T-cell (primary cell): ENCODE data around the gene UBE2B. TPM values are rescaled to one million over a fixed set of nuclear protein-coding genes. Genes with fewer than 3 reads are reported as not detected.

Experiments
- ATAC-seq, 4 experiments: fragments of 200-7000 bp in 3 of 4; fragments of 150-1000 bp in 1 of 4; cut with Tn5 transposase; replicated peaks in 1 of 4; 1 replicate in 3 of 4; 2 replicates in 1 of 4; pipeline ENCODE4 v1.10.0; 2021; ENCODE audit warnings: moderate library complexity in 3 of 4, mild to moderate bottlenecking in 2 of 4, moderate number of reproducible peaks in 1 of 4
- CTCF ChIA-PET, 2 donors: fragments of 300-600 bp; sonication (Branson Sonifier 250); formaldehyde crosslinking; loops; one replicate each; lab custom pipeline; 2022; ENCODE audit warnings: antibody characterized with exemption in 2 of 2; lab: Charles Lee
- POLR2A ChIA-PET, 2 donors: fragments of 300-600 bp; sonication (Branson Sonifier 250); formaldehyde crosslinking; loops; one replicate each; lab custom pipeline; 2022; ENCODE audit warnings: antibody characterized with exemption in 2 of 2; lab: Charles Lee
- DNase-seq, 35 experiments: peaks; one replicate each; pipeline versions ENCODE4 v3.0.0 to v3.0.0-alpha.2; 2013 to 2023
- H3K27ac ChIP-seq: one replicate; pipeline ENCODE4 v1.5.1; 2013; ENCODE audit warnings: low read length
- H3K27me3 ChIP-seq, 2 experiments: replicated peaks in 1 of 2; 1 replicate in 1 of 2; 2 replicates in 1 of 2; pipeline versions ENCODE4 v1.6.1 to v1.7.0; 2013; ENCODE audit warnings: low read length in 1 of 2, mixed read lengths in 1 of 2; ENCODE audit not compliant: control insufficient read depth in 2 of 2, insufficient read depth in 2 of 2; ENCODE audit errors: extremely low read depth in 1 of 2
- H3K36me3 ChIP-seq, 2 donors: 1 replicate in 1 of 2; 2 replicates in 1 of 2; pipeline versions ENCODE4 v1.6.1 to v1.7.0; 2013; ENCODE audit warnings: low read length in 1 of 2; ENCODE audit not compliant: control insufficient read depth in 2 of 2, insufficient read depth in 1 of 2; ENCODE audit errors: extremely low read depth in 1 of 2
- H3K4me1 ChIP-seq, 2 experiments: 1 replicate in 1 of 2; 2 replicates in 1 of 2; pipeline versions ENCODE4 v1.6.1 to v1.7.0; 2013; ENCODE audit warnings: low read length in 2 of 2, mixed read lengths in 1 of 2; ENCODE audit not compliant: insufficient read depth in 2 of 2, control insufficient read depth in 1 of 2; ENCODE audit errors: extremely low read depth in 1 of 2
- H3K4me3 ChIP-seq, 2 donors: 1 replicate in 1 of 2; 2 replicates in 1 of 2; pipeline versions ENCODE4 v1.5.1 to v1.7.0; 2013; ENCODE audit warnings: mild to moderate bottlenecking in 2 of 2, low read length in 1 of 2, moderate library complexity in 1 of 2; ENCODE audit not compliant: control insufficient read depth in 1 of 2; ENCODE audit errors: extremely low read depth in 1 of 2
- H3K9me3 ChIP-seq: 2 replicates; pipeline ENCODE4 v1.7.0; 2013
- H3K27ac Mint-ChIP-seq, 2 donors: one replicate each; pipeline ENCODE4 v1.8.0; 2020 to 2021; ENCODE audit warnings: mild to moderate bottlenecking in 2 of 2, mixed read lengths in 2 of 2
- H3K27me3 Mint-ChIP-seq, 2 donors: one replicate each; pipeline ENCODE4 v1.8.0; 2021 to 2022; ENCODE audit warnings: mixed read lengths in 2 of 2
- H3K36me3 Mint-ChIP-seq: one replicate; pipeline ENCODE4 v1.8.0; 2021; ENCODE audit warnings: mixed read lengths
- H3K4me1 Mint-ChIP-seq, 3 donors: one replicate each; pipeline ENCODE4 v1.8.0; 2020 to 2022; ENCODE audit warnings: mixed read lengths in 3 of 3, mild to moderate bottlenecking in 1 of 3
- H3K4me3 Mint-ChIP-seq, 3 donors: one replicate each; pipeline ENCODE4 v1.8.0; 2020 to 2022; ENCODE audit warnings: mild to moderate bottlenecking in 3 of 3, mixed read lengths in 3 of 3, moderate library complexity in 3 of 3
- H3K9me3 Mint-ChIP-seq, 3 donors: one replicate each; pipeline ENCODE4 v1.8.0; 2020 to 2022; ENCODE audit warnings: mixed read lengths in 3 of 3
- WGBS: methylation state at CpG from one replicate; pipeline ENCODE4 v1.1.5; 2013; ENCODE audit warnings: missing lambda C conversion rate; ENCODE audit not compliant: insufficient coverage; 5-methylcytosine and 5-hydroxymethylcytosine counted together
- total RNA-seq, 35 experiments: library from RNA in 6 of 35; stranded (reverse) in 6 of 35; fragments of 120-200 nt in 1 of 35; gene quantifications; one replicate each; pipeline versions ENCODE4 v1.2.1 to v1.2.4 and lab custom pipeline; 2013 to 2026

Gene UBE2B
- total RNA-seq, 5 donors from 2014 or later (not counting 1 experiment from before 2014, with no cell fraction given), result 97.2 to 135 (median 101) TPM

- CTCF ChIA-PET, result no interaction called here
- POLR2A ChIA-PET, result no interaction called here
- H3K9me3 Mint-ChIP-seq, result no peaks in the 10 kb centered on the region
- no peak overlapping the region for H3K27ac Mint-ChIP-seq
- no peaks in the 10 kb centered on the region for H3K27me3 Mint-ChIP-seq
- H3K27ac ChIP-seq, result no peak overlapping the region
- no peak overlapping the region for H3K4me3 Mint-ChIP-seq
- H3K36me3 ChIP-seq, result no peaks in the 10 kb centered on the region
- WGBS, result 100% methylated on average over 2 of the region's 2 CpGs
- ATAC-seq, result no peak
- H3K4me3 ChIP-seq, result no peak overlapping the region
- H3K36me3 Mint-ChIP-seq, result no peaks in the 10 kb centered on the region
- DNase-seq, result no peak
- H3K9me3 ChIP-seq, result no peaks in the 10 kb centered on the region
- no peaks in the 10 kb centered on the region for H3K27me3 ChIP-seq
- H3K4me1 ChIP-seq, result no peaks in the 10 kb centered on the region
- no peaks in the 10 kb centered on the region for H3K4me1 Mint-ChIP-seq
These were observed 25.4 kb upstream of the UBE2B start for GRCh38 chr5:134345996-134346395.

- no peak overlapping the region for H3K27ac Mint-ChIP-seq
- CTCF ChIA-PET, result no interaction called here
These were observed 21.9 kb upstream of the UBE2B start for GRCh38 chr5:134349463-134349862.

DNA sequence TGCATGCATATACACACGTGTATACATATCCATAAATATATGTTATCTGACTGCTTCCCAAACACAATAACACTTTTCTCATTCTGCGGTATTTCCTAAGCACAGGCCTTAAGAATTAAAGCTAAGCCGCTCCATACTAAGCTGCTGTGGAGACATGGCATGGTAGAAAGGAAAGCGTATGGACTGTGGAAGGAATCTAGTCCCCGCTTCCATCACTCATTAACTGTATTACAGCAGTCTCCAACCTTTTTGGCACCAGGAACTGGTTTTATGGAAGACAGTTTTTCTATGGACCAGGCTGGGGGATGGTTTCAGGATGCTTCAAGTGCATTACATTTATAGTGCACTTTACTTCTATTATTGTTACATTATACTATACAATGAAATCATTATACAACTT is 15.7 kb upstream of the UBE2B start:
- POLR2A ChIA-PET, result no interaction called here
- ATAC-seq, result no peak
- no peaks in the 10 kb centered on the region for H3K4me1 Mint-ChIP-seq

More at GRCh38 chr5:134349463-134349862, 21.9 kb upstream of the UBE2B start:
- ATAC-seq (no peak), DNase-seq (no peak)
- Histone ChIP-seq H3K27me3 (no peaks in the 10 kb centered on the region), H3K27ac (no peak overlapping the region), H3K4me1 (no peaks in the 10 kb centered on the region), H3K9me3 (no peaks in the 10 kb centered on the region), H3K4me3 (no peak overlapping the region), H3K36me3 (no peaks in the 10 kb centered on the region)
- Mint-ChIP-seq H3K27me3 (no peaks in the 10 kb centered on the region), H3K36me3 (no peaks in the 10 kb centered on the region), H3K9me3 (no peaks in the 10 kb centered on the region), H3K4me1 (no peaks in the 10 kb centered on the region), H3K4me3 (no peak overlapping the region)
- 100% methylated on average over 1 of the region's 4 CpGs for WGBS
- POLR2A ChIA-PET, result no interaction called here

DNA sequence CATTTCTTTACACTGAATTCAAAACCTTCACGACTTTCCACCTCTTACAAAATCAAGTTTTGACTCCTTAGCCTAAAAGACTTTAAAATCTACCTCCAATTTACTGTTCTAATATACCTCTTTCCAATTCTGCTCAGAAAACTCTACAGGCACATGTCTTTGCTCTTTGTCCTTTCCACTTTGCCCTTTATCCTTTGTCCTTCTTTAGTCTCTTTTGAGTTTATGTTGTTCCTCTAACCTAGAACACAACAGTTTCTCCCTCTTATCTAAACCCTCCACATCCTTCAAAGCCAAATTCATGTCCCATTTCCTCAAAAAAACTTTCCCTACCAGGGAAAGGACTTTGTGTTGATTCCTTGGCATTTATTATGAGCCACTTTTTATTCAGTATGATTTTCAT is 5.8 kb upstream of the UBE2B start:
- no peaks in the 10 kb centered on the region for H3K36me3 ChIP-seq
- POLR2A ChIA-PET, result no interaction called here

More for the DNA sequence above, 15.7 kb upstream of the UBE2B start:
- Mint-ChIP-seq H3K27me3 (no peaks in the 10 kb centered on the region), H3K4me3 (no peak overlapping the region), H3K36me3 (peaks cover 6% of the 10 kb centered on the region), H3K9me3 (no peaks in the 10 kb centered on the region), H3K27ac (no peak overlapping the region)
- H3K9me3 ChIP-seq, result no peaks in the 10 kb centered on the region
- no peak overlapping the region for H3K27ac ChIP-seq
- H3K36me3 ChIP-seq, result no peaks in the 10 kb centered on the region
- DNase-seq, result no peak
- CTCF ChIA-PET, result interaction anchor here in 1 of 2 donors (0.5 kb wide), 1 partner anchor 8 kb away, joined by 5 read pairs; no protein-coding TSS in a partner anchor
- no CpG with 5 or more reads among the region's 5 CpGs for WGBS
- no peaks in the 10 kb centered on the region for H3K4me1 ChIP-seq
- H3K27me3 ChIP-seq, result no peaks in the 10 kb centered on the region
- no peak overlapping the region for H3K4me3 ChIP-seq

GRCh38 chr5:134370311-134370870 is 978 bp upstream of the UBE2B start:
- peaks cover 30 to 31% of the 10 kb centered on the region in 2 experiments for H3K4me1 ChIP-seq
- CTCF ChIA-PET, result no interaction called here
- no peaks in the 10 kb centered on the region for H3K9me3 ChIP-seq
- peak overlapping the region; percentile 86 to 99 for H3K4me3 ChIP-seq
- no peaks in the 10 kb centered on the region for H3K27me3 ChIP-seq
- DNase-seq (no peak), ATAC-seq (peak; percentile 8 to 21 (median 13))
- H3K27ac ChIP-seq, result peak overlapping the region; percentile 99
- H3K27me3 Mint-ChIP-seq, result peaks cover 0 to 2% of the 10 kb centered on the region in 2 donors
- H3K36me3 Mint-ChIP-seq, result peaks cover 15% of the 10 kb centered on the region
- peak overlapping the region; percentile 100 for H3K27ac Mint-ChIP-seq
- no peaks in the 10 kb centered on the region for H3K9me3 Mint-ChIP-seq
- peaks cover 0 to 8% of the 10 kb centered on the region in 2 donors for H3K36me3 ChIP-seq
- no CpG with 5 or more reads among the region's 5 CpGs for WGBS
- POLR2A ChIA-PET, result interaction anchor here (0.6 to 1.0 kb wide), 3 partner anchors 14 to 227 kb away, joined by 3 to 5 read pairs (median 5); no protein-coding TSS in a partner anchor
- peak overlapping the region; percentile 97 to 98 (median 97) for H3K4me3 Mint-ChIP-seq
- H3K4me1 Mint-ChIP-seq, result peaks cover 58 to 66% (median 61%) of the 10 kb centered on the region in 3 donors

More for the DNA sequence above, 5.8 kb upstream of the UBE2B start:
- no peaks in the 10 kb centered on the region for H3K9me3 ChIP-seq
- H3K4me3 ChIP-seq, result no peak overlapping the region
- H3K4me3 Mint-ChIP-seq, result no peak overlapping the region
- peaks cover 12 to 23% of the 10 kb centered on the region in 2 experiments for H3K4me1 ChIP-seq
- DNase-seq (no peak), ATAC-seq (no peak)
- H3K9me3 Mint-ChIP-seq, result no peaks in the 10 kb centered on the region
- H3K27ac Mint-ChIP-seq, result no peak overlapping the region
- WGBS, result 100% methylated on average over 1 of the region's 1 CpG
- peaks cover 4% of the 10 kb centered on the region for H3K36me3 Mint-ChIP-seq
- H3K27me3 Mint-ChIP-seq, result no peaks in the 10 kb centered on the region
- peaks cover 31 to 37% (median 33%) of the 10 kb centered on the region in 3 donors for H3K4me1 Mint-ChIP-seq
- H3K27ac ChIP-seq, result no peak overlapping the region
- CTCF ChIA-PET, result no interaction called here
- H3K27me3 ChIP-seq, result no peaks in the 10 kb centered on the region

GRCh38 chr5:134371834-134372340 is 518 bp downstream of the UBE2B start:
- peak overlapping the region; percentile 100 for H3K27ac Mint-ChIP-seq
- no peak for ATAC-seq
- POLR2A ChIA-PET, result interaction anchor here (0.5 to 1.2 kb wide), 17 partner anchors 7 to 475 kb away, joined by 3 to 7 read pairs (median 4); partner anchors contain the start of genes PPP2CA (in 1 of the 2) and VDAC1 (in 1 of the 2)
- Histone ChIP-seq H3K36me3 (peaks cover 0 to 17% of the 10 kb centered on the region in 2 donors), H3K9me3 (no peaks in the 10 kb centered on the region), H3K27ac (peak overlapping the region; percentile 99), H3K27me3 (no peaks in the 10 kb centered on the region), H3K4me3 (peak overlapping the region; percentile 94 to 99), H3K4me1 (peaks cover 24 to 32% of the 10 kb centered on the region in 2 experiments)
- peaks cover 55 to 59% (median 59%) of the 10 kb centered on the region in 3 donors for H3K4me1 Mint-ChIP-seq
- H3K36me3 Mint-ChIP-seq, result peaks cover 17% of the 10 kb centered on the region
- peak in 26 of 35 experiments; percentile 5 to 43 (median 22) for DNase-seq
- WGBS, result 0% methylated on average over 21 of the region's 29 CpGs
- H3K27me3 Mint-ChIP-seq, result peaks cover 0 to 2% of the 10 kb centered on the region in 2 donors
- CTCF ChIA-PET, result interaction anchor here (0.6 to 1.3 kb wide), 8 partner anchors 10 to 215 kb away, joined by 3 to 5 read pairs (median 3); partner anchors contain the start of genes CDKN2AIPNL (in 1 of the 2), PPP2CA (in 1 of the 2) and SKP1 (in 1 of the 2)
- peak overlapping the region; percentile 97 to 98 (median 97) for H3K4me3 Mint-ChIP-seq
- H3K9me3 Mint-ChIP-seq, result no peaks in the 10 kb centered on the region
